GM23248 (cell line): ENCODE data around the gene MON1A. TPM values are rescaled to one million over a fixed set of nuclear protein-coding genes. Genes with fewer than 3 reads are reported as not detected.

ENCODE experiments used
- DNase-seq: peaks from one replicate; pipeline ENCODE4 v3.0.0-alpha.2; 2015
- H2AFZ ChIP-seq: fragments of 200-600 bp; sonication (generic); 2 replicates; pipeline ENCODE4 v1.6.1; 2016; ENCODE audit warnings: antibody characterized with exemption
- H3F3A ChIP-seq: fragments of 200-600 bp; sonication (generic); 2 replicates; pipeline ENCODE4 v1.6.1; 2016; ENCODE audit warnings: mild to moderate bottlenecking, antibody characterized with exemption, mixed run types; ENCODE audit not compliant: insufficient read depth
- H3K27ac ChIP-seq: fragments of 200-600 bp; sonication (generic); 2 replicates; pipeline ENCODE4 v1.5.1; 2016; ENCODE audit warnings: mild to moderate bottlenecking
- H3K27me3 ChIP-seq: fragments of 200-600 bp; sonication (generic); replicated peaks from 2 replicates; pipeline ENCODE4 v1.6.1; 2016; ENCODE audit warnings: mild to moderate bottlenecking; ENCODE audit not compliant: insufficient read depth
- H3K36me3 ChIP-seq: fragments of 200-600 bp; sonication (generic); 2 replicates; pipeline ENCODE4 v1.6.1; 2016; ENCODE audit warnings: low read depth, mild to moderate bottlenecking
- H3K4me1 ChIP-seq: fragments of 200-600 bp; sonication (generic); 2 replicates; pipeline ENCODE4 v1.6.1; 2016; ENCODE audit warnings: mild to moderate bottlenecking; ENCODE audit not compliant: insufficient read depth
- H3K4me2 ChIP-seq: fragments of 200-600 bp; sonication (generic); one replicate; pipeline ENCODE4 v1.6.1; 2016; ENCODE audit warnings: mild to moderate bottlenecking; ENCODE audit not compliant: unreplicated experiment
- H3K4me3 ChIP-seq: fragments of 200-600 bp; sonication (generic); 2 replicates; pipeline ENCODE4 v1.5.1; 2016; ENCODE audit warnings: mild to moderate bottlenecking
- H3K79me2 ChIP-seq: fragments of 200-600 bp; sonication (generic); 2 replicates; pipeline ENCODE4 v1.6.1; 2016; ENCODE audit warnings: mild to moderate bottlenecking; ENCODE audit not compliant: insufficient read depth
- H3K9ac ChIP-seq: fragments of 200-600 bp; sonication (generic); 2 replicates; pipeline ENCODE4 v1.6.1; 2016; ENCODE audit warnings: mild to moderate bottlenecking
- H3K9me2 ChIP-seq: fragments of 200-600 bp; sonication (generic); 2 replicates; pipeline ENCODE4 v1.6.1; 2016; ENCODE audit warnings: mixed run types, mild to moderate bottlenecking, moderate library complexity; ENCODE audit not compliant: insufficient read depth
- H3K9me3 ChIP-seq: fragments of 200-600 bp; sonication (generic); one replicate; pipeline ENCODE4 v1.6.1; 2017; ENCODE audit warnings: low read depth
- H4K20me1 ChIP-seq: fragments of 200-600 bp; sonication (generic); 2 replicates; pipeline ENCODE4 v1.6.0; 2016; ENCODE audit not compliant: insufficient read depth
- EZH2 ChIP-seq: fragments of 200-600 bp; sonication (generic); IDR thresholded peaks from 2 replicates; pipeline ENCODE4 v1.6.1; 2018; ENCODE audit warnings: antibody characterized with exemption, mild to moderate bottlenecking; ENCODE audit not compliant: insufficient read depth, poor library complexity, severe bottlenecking
- EZH2phosphoT487 ChIP-seq: fragments of 200-600 bp; sonication (generic); IDR thresholded peaks from 2 replicates; pipeline ENCODE4 v1.6.1; 2018; ENCODE audit warnings: antibody characterized with exemption, moderate library complexity, mild to moderate bottlenecking, low read depth; ENCODE audit not compliant: insufficient read depth
- WGBS, 2 experiments: methylation state at CpG; one replicate each; pipeline ENCODE4 v1.1.6; 2015 to 2017; ENCODE audit warnings: low lambda C conversion rate in 2 of 2, low coverage in 1 of 2; ENCODE audit errors: missing lambda C conversion rate in 2 of 2; 5-methylcytosine and 5-hydroxymethylcytosine counted together
- in situ Hi-C: fragments of 300-500 bp; cut with MboI; formaldehyde crosslinking; loops from 2 replicates; pipeline ENCODE4 v1.15.0; 2020
- polyA plus RNA-seq: library from polyadenylated mRNA; unstranded; fragments of >200 nt; fragmentation: Nextera tagmentation; extraction: Ambion mirVana; gene quantifications from 2 replicates; pipeline ENCODE4 v1.2.1, GENCODE V29; 2016
- total RNA-seq: library from RNA; depleted of rRNA; stranded (reverse); fragments of >200 nt; shearing (Covaris generic); gene quantifications from 2 replicates; pipeline ENCODE4 v1.2.3, GENCODE V29; 2014

MON1A gene
- total and polyA plus RNA-seq, 2 experiments from 2014 or later: 13.6 to 15.0 TPM

GRCh38 chr3:49930922-49931321 lies 1.3 kb upstream of the MON1A start:
- H3K27me3 ChIP-seq: no peaks in the 10 kb centered on the region
- H4K20me1 ChIP-seq: no peaks in the 10 kb centered on the region
- DNase-seq: no peak
- WGBS, 2 experiments: 94 to 96% methylated on average over 1 of the region's 1 CpG
- H3K36me3 ChIP-seq: no peaks in the 10 kb centered on the region
- H3F3A ChIP-seq: 0 out of 2 replicates have a peak, but pooled peaks cover 8% of the 10 kb centered on the region
- H3K27ac ChIP-seq: no peak overlapping the region
- H3K79me2 ChIP-seq: peaks cover 31% of the 10 kb centered on the region; the same call in 1 of the 2 replicates
- H3K4me2 ChIP-seq: no peak overlapping the region
- no peaks in the 10 kb centered on the region for H3K9me3 ChIP-seq
- no peak overlapping the region for H3K4me3 ChIP-seq
- H3K9ac ChIP-seq: no peak overlapping the region
- peak overlapping the region; percentile 92 for H2AFZ ChIP-seq
- H3K4me1 ChIP-seq: peaks cover 11% of the 10 kb centered on the region
- no peaks in the 10 kb centered on the region for H3K9me2 ChIP-seq
- TF ChIP-seq EZH2: no peak
- no peak for TF ChIP-seq EZH2phosphoT487
- in situ Hi-C loops: no loop called here

- peaks cover 38% of the 10 kb centered on the region; the same call in 1 of the 2 replicates for H3K79me2 ChIP-seq
- peak overlapping the region; percentile 87 for H3K4me2 ChIP-seq
- H3K9ac ChIP-seq: peak overlapping the region; percentile 80
- peak; percentile 69 for DNase-seq
- in situ Hi-C loops: no loop called here
- H3K4me3 ChIP-seq: peak overlapping the region; percentile 84
- no peaks in the 10 kb centered on the region for H3K9me2 ChIP-seq
- H4K20me1 ChIP-seq: no peaks in the 10 kb centered on the region
- peak overlapping the region; percentile 86 for H3K27ac ChIP-seq
- no peaks in the 10 kb centered on the region for H3K36me3 ChIP-seq
- TF ChIP-seq EZH2 (no peak), EZH2phosphoT487 (no peak)
- H3K27me3 ChIP-seq: no peaks in the 10 kb centered on the region
- peaks cover 11% of the 10 kb centered on the region for H3K4me1 ChIP-seq
- 14 to 17% methylated on average over 16 of the region's 16 CpGs for WGBS, 2 experiments
- 0 out of 2 replicates have a peak, but pooled peaks cover 8% of the 10 kb centered on the region for H3F3A ChIP-seq
- peak overlapping the region; percentile 92 for H2AFZ ChIP-seq
- no peaks in the 10 kb centered on the region for H3K9me3 ChIP-seq
Observed at GRCh38 chr3:49930168-49930690, 618 bp upstream of the MON1A start.

GRCh38 chr3:49928481-49929017 lies 1.1 kb downstream of the MON1A start:
- Histone ChIP-seq H4K20me1 (no peaks in the 10 kb centered on the region), H3K4me3 (peak overlapping the region; percentile 84), H3K27me3 (no peaks in the 10 kb centered on the region), H3F3A (0 out of 2 replicates have a peak, but pooled peaks cover 8% of the 10 kb centered on the region), H3K9ac (peak overlapping the region; percentile 80; the same call in 1 of the 2 replicates), H3K4me1 (peaks cover 11% of the 10 kb centered on the region), H3K79me2 (peaks cover 39% of the 10 kb centered on the region; the same call in 1 of the 2 replicates), H3K4me2 (peak overlapping the region; percentile 87), H3K9me3 (no peaks in the 10 kb centered on the region), H2AFZ (peak overlapping the region; percentile 92), H3K36me3 (no peaks in the 10 kb centered on the region), H3K9me2 (no peaks in the 10 kb centered on the region), H3K27ac (no peak overlapping the region)
- 79 to 82% methylated on average over 5 of the region's 5 CpGs for WGBS, 2 experiments
- in situ Hi-C loops: no loop called here
- TF ChIP-seq EZH2: no peak
- no peak for TF ChIP-seq EZH2phosphoT487
- DNase-seq: peak; percentile 14

- Histone ChIP-seq H3K9me3 (no peaks in the 10 kb centered on the region), H3K36me3 (no peaks in the 10 kb centered on the region), H3K27ac (no peak overlapping the region), H3K4me2 (no peak overlapping the region), H3K79me2 (peaks cover 39% of the 10 kb centered on the region; the same call in 1 of the 2 replicates), H3K9me2 (no peaks in the 10 kb centered on the region), H3K9ac (no peak overlapping the region), H2AFZ (no peak overlapping the region), H3F3A (0 out of 2 replicates have a peak, but pooled peaks cover 8% of the 10 kb centered on the region), H3K27me3 (no peaks in the 10 kb centered on the region), H3K4me1 (peaks cover 11% of the 10 kb centered on the region), H3K4me3 (no peak overlapping the region), H4K20me1 (no peaks in the 10 kb centered on the region)
- WGBS, 2 experiments: 81 to 88% methylated on average over 5 of the region's 5 CpGs
- DNase-seq: no peak
- in situ Hi-C loops: no loop called here
- TF ChIP-seq EZH2 (no peak), EZH2phosphoT487 (no peak)
Observed at GRCh38 chr3:49927798-49928197, 1.8 kb downstream of the MON1A start.
